HepG2 (cell line): ENCODE measurements around the gene CLDN11. TPM values are rescaled to one million over a fixed set of nuclear protein-coding genes. Genes with fewer than 3 reads are reported as not detected.

Experiments used
- CCAR2 ChIP-seq: fragments of 200-400 bp; formaldehyde crosslinking; optimal IDR thresholded peaks from 2 replicates; pipeline ENCODE3; 2018; ENCODE audit warnings: low read depth, mild to moderate bottlenecking, low read length, moderate library complexity
- CHD2 ChIP-seq: IDR thresholded peaks from 2 replicates; pipeline ENCODE4 v1.6.1; 2011; ENCODE audit warnings: low read depth, low read length, improper control_type of control experiment
- PHF20 ChIP-seq: sonication (generic); formaldehyde crosslinking; IDR thresholded peaks from 2 replicates; pipeline ENCODE4 v1.5.0; 2020; ENCODE audit warnings: mild to moderate bottlenecking, missing genetic modification reagents
- RBAK ChIP-seq: sonication (generic); formaldehyde crosslinking; IDR thresholded peaks from 2 replicates; pipeline ENCODE4 v1.5.1; 2020; ENCODE audit warnings: mild to moderate bottlenecking, missing genetic modification reagents
- polyA plus RNA-seq, 8 experiments: library from polyadenylated mRNA; depleted of rRNA in 3 of 8; stranded (reverse) in 7 of 8; unstranded in 1 of 8; fragments of >200 nt; fragmentation: Illumina TruSeq in 4 of 8; extraction: Trizol in 4 of 8; gene quantifications; 2 replicates each; pipeline versions ENCODE4 v1.2.1 to v1.2.3, GENCODE V29; 2011 to 2016; ENCODE audit warnings: low read depth in 4 of 8, missing spikeins in 1 of 8, mixed read lengths in 1 of 8; ENCODE audit not compliant: insufficient read depth in 1 of 8
- total RNA-seq, 5 experiments: library from RNA; depleted of rRNA; stranded (reverse); fragments of >200 nt; fragmentation: Illumina TruSeq; extraction: Trizol; gene quantifications; 2 replicates each; pipeline ENCODE4 v1.2.3, GENCODE V29; 2016; ENCODE audit warnings: low read depth in 1 of 5
- TF ChIP-seq, protein P1 (sequence below): sonication (generic); formaldehyde crosslinking; IDR thresholded peaks from 2 replicates; pipeline ENCODE4 v1.8.0; 2022; ENCODE audit warnings: missing genetic modification reagents, mild to moderate bottlenecking, moderate library complexity, borderline replicate concordance
- TF ChIP-seq, protein P2 (sequence below): sonication (generic); formaldehyde crosslinking; IDR thresholded peaks from 2 replicates; pipeline ENCODE4 v1.4.0; 2020; ENCODE audit warnings: missing genetic modification reagents
- TF ChIP-seq, protein P3 (sequence below): sonication (generic); formaldehyde crosslinking; IDR thresholded peaks from 2 replicates; pipeline ENCODE4 v1.5.0; 2020; ENCODE audit warnings: mild to moderate bottlenecking, missing genetic modification reagents, borderline replicate concordance
- TF ChIP-seq, protein P4 (sequence below): sonication (generic); formaldehyde crosslinking; conservative IDR thresholded peaks from 2 replicates; pipeline ENCODE4 v1.4.0; 2020; ENCODE audit warnings: mild to moderate bottlenecking, missing genetic modification reagents, moderate library complexity
- TF ChIP-seq, protein P5 (sequence below): sonication (generic); formaldehyde crosslinking; IDR thresholded peaks from 2 replicates; pipeline ENCODE4 v1.9.0; 2021; ENCODE audit warnings: mild to moderate bottlenecking, missing genetic modification reagents

CLDN11 gene
- total and polyA plus RNA-seq, 2 of the 13 experiments (the other 11 are each of a cell fraction or from before 2014, with no cell fraction given): 4.2 to 4.9 TPM

DNA sequence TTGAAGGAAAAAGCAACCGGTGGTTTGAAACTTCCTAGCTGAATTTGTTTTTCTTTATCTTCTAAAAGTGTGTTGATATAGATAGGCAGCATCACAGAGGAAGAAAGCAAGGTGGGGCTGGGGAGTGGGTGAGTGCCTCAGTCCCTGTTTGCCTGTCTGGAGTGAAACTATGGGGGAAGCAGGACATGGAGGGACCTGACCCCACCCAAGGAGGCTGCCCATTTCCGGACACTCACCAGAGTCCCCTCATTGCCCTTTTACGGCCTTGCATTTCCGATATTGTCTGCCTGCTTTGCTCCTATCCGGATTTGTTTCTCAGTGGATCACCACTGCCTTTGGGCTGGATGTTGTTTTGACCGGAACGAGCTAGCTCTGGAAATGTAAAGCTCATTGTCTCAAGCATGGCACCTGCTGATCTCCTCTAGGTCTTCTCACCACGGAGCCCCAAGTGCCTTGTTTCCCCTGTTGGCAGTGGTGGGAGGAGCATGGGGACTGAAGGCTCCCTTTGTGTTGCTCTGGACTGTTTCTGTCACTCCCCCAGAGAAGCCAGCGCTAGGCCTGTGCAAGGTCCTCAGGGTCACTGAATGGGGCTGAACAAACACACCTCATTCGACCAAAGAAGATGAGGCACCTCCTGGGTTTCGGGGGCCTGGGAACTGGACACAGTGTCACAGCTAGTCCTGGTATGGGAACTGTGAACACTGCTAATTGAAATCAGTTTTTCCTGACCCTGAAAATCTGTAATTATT lies 7.0 kb downstream of the CLDN11 start (continued):
- TF ChIP-seq, protein P1, sequence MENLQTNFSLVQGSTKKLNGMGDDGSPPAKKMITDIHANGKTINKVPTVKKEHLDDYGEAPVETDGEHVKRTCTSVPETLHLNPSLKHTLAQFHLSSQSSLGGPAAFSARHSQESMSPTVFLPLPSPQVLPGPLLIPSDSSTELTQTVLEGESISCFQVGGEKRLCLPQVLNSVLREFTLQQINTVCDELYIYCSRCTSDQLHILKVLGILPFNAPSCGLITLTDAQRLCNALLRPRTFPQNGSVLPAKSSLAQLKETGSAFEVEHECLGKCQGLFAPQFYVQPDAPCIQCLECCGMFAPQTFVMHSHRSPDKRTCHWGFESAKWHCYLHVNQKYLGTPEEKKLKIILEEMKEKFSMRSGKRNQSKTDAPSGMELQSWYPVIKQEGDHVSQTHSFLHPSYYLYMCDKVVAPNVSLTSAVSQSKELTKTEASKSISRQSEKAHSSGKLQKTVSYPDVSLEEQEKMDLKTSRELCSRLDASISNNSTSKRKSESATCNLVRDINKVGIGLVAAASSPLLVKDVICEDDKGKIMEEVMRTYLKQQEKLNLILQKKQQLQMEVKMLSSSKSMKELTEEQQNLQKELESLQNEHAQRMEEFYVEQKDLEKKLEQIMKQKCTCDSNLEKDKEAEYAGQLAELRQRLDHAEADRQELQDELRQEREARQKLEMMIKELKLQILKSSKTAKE: no peak
- TF ChIP-seq CHD2: no peak
- peak; percentile 70 for TF ChIP-seq CCAR2
- TF ChIP-seq, protein P2, sequence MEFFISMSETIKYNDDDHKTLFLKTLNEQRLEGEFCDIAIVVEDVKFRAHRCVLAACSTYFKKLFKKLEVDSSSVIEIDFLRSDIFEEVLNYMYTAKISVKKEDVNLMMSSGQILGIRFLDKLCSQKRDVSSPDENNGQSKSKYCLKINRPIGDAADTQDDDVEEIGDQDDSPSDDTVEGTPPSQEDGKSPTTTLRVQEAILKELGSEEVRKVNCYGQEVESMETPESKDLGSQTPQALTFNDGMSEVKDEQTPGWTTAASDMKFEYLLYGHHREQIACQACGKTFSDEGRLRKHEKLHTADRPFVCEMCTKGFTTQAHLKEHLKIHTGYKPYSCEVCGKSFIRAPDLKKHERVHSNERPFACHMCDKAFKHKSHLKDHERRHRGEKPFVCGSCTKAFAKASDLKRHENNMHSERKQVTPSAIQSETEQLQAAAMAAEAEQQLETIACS (CRISPR knock-in tag): no peak
- TF ChIP-seq, protein P3, sequence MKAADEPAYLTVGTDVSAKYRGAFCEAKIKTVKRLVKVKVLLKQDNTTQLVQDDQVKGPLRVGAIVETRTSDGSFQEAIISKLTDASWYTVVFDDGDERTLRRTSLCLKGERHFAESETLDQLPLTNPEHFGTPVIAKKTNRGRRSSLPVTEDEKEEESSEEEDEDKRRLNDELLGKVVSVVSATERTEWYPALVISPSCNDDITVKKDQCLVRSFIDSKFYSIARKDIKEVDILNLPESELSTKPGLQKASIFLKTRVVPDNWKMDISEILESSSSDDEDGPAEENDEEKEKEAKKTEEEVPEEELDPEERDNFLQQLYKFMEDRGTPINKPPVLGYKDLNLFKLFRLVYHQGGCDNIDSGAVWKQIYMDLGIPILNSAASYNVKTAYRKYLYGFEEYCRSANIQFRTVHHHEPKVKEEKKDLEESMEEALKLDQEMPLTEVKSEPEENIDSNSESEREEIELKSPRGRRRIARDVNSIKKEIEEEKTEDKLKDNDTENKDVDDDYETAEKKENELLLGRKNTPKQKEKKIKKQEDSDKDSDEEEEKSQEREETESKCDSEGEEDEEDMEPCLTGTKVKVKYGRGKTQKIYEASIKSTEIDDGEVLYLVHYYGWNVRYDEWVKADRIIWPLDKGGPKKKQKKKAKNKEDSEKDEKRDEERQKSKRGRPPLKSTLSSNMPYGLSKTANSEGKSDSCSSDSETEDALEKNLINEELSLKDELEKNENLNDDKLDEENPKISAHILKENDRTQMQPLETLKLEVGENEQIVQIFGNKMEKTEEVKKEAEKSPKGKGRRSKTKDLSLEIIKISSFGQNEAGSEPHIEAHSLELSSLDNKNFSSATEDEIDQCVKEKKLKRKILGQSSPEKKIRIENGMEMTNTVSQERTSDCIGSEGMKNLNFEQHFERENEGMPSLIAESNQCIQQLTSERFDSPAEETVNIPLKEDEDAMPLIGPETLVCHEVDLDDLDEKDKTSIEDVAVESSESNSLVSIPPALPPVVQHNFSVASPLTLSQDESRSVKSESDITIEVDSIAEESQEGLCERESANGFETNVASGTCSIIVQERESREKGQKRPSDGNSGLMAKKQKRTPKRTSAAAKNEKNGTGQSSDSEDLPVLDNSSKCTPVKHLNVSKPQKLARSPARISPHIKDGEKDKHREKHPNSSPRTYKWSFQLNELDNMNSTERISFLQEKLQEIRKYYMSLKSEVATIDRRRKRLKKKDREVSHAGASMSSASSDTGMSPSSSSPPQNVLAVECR (CRISPR knock-in tag): peak; percentile 45; the same call in 1 of the 2 replicates
- TF ChIP-seq, protein P4, sequence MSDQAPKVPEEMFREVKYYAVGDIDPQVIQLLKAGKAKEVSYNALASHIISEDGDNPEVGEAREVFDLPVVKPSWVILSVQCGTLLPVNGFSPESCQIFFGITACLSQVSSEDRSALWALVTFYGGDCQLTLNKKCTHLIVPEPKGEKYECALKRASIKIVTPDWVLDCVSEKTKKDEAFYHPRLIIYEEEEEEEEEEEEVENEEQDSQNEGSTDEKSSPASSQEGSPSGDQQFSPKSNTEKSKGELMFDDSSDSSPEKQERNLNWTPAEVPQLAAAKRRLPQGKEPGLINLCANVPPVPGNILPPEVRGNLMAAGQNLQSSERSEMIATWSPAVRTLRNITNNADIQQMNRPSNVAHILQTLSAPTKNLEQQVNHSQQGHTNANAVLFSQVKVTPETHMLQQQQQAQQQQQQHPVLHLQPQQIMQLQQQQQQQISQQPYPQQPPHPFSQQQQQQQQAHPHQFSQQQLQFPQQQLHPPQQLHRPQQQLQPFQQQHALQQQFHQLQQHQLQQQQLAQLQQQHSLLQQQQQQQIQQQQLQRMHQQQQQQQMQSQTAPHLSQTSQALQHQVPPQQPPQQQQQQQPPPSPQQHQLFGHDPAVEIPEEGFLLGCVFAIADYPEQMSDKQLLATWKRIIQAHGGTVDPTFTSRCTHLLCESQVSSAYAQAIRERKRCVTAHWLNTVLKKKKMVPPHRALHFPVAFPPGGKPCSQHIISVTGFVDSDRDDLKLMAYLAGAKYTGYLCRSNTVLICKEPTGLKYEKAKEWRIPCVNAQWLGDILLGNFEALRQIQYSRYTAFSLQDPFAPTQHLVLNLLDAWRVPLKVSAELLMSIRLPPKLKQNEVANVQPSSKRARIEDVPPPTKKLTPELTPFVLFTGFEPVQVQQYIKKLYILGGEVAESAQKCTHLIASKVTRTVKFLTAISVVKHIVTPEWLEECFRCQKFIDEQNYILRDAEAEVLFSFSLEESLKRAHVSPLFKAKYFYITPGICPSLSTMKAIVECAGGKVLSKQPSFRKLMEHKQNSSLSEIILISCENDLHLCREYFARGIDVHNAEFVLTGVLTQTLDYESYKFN (CRISPR knock-in tag): peak; percentile 89
- peak; percentile 47; the same call in 1 of the 2 replicates for TF ChIP-seq PHF20
- TF ChIP-seq, protein P5, sequence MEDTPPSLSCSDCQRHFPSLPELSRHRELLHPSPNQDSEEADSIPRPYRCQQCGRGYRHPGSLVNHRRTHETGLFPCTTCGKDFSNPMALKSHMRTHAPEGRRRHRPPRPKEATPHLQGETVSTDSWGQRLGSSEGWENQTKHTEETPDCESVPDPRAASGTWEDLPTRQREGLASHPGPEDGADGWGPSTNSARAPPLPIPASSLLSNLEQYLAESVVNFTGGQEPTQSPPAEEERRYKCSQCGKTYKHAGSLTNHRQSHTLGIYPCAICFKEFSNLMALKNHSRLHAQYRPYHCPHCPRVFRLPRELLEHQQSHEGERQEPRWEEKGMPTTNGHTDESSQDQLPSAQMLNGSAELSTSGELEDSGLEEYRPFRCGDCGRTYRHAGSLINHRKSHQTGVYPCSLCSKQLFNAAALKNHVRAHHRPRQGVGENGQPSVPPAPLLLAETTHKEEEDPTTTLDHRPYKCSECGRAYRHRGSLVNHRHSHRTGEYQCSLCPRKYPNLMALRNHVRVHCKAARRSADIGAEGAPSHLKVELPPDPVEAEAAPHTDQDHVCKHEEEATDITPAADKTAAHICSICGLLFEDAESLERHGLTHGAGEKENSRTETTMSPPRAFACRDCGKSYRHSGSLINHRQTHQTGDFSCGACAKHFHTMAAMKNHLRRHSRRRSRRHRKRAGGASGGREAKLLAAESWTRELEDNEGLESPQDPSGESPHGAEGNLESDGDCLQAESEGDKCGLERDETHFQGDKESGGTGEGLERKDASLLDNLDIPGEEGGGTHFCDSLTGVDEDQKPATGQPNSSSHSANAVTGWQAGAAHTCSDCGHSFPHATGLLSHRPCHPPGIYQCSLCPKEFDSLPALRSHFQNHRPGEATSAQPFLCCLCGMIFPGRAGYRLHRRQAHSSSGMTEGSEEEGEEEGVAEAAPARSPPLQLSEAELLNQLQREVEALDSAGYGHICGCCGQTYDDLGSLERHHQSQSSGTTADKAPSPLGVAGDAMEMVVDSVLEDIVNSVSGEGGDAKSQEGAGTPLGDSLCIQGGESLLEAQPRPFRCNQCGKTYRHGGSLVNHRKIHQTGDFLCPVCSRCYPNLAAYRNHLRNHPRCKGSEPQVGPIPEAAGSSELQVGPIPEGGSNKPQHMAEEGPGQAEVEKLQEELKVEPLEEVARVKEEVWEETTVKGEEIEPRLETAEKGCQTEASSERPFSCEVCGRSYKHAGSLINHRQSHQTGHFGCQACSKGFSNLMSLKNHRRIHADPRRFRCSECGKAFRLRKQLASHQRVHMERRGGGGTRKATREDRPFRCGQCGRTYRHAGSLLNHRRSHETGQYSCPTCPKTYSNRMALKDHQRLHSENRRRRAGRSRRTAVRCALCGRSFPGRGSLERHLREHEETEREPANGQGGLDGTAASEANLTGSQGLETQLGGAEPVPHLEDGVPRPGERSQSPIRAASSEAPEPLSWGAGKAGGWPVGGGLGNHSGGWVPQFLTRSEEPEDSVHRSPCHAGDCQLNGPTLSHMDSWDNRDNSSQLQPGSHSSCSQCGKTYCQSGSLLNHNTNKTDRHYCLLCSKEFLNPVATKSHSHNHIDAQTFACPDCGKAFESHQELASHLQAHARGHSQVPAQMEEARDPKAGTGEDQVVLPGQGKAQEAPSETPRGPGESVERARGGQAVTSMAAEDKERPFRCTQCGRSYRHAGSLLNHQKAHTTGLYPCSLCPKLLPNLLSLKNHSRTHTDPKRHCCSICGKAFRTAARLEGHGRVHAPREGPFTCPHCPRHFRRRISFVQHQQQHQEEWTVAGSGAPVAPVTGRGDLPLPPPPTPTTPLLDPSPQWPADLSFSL (CRISPR knock-in tag): no peak
- no peak for TF ChIP-seq RBAK
